Measurements from ENCODE around the gene KCNIP1. TPM values are rescaled to one million over a fixed set of nuclear protein-coding genes. Genes with fewer than 3 reads are reported as not detected.

The KCNIP1 gene
- total and polyA plus RNA-seq, 9 of the 15 experiments (the other 6 are each of a cell fraction or from before 2014, with no cell fraction given) = not detected

DNA sequence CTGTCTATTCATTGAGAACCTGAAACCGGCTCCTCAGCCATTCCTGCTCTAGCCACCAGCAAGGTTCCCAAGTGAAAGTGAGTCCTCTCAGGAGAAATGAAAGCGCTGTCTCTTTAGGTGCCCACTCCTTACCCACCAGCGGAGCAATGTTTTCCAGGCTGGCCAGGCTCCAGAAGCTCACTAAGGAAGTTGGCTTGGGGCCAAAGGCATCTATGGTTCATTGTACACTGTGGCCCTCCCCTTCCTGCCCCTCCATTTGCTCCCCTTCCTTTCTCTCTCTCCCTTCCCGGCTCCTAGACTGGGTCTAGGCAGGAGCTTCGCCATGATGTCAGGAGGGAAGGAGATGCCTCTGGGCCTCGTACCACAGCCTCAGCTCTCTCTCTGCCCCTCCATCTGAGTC is 278.6 kb downstream of the KCNIP1 start:
- no peaks in the 10 kb centered on the region for H3K9me3 ChIP-seq (replicated peaks; ENCODE audit: control insufficient read depth, insufficient read depth, low read depth, low read length)
- H3K4me2 ChIP-seq (ENCODE audit: insufficient read depth, low read length) = no peak overlapping the region
- no peaks in the 10 kb centered on the region for H3K79me2 ChIP-seq (ENCODE audit: control insufficient read depth, insufficient read depth, low read length)
- H3K4me3 ChIP-seq = no peak overlapping the region
- no peaks in the 10 kb centered on the region; the same call in 1 of the 2 replicates for H4K20me1 ChIP-seq (replicated peaks; ENCODE audit: control insufficient read depth, insufficient read depth, low read length)
- 0% methylated on average over 6 of the region's 6 CpGs for WGBS (ENCODE audit: insufficient coverage, low coverage, missing lambda C conversion rate)
- intact Hi-C loops (cut with micrococcal nuclease) = no loop called here
- H3K9me1 ChIP-seq (ENCODE audit: control insufficient read depth, insufficient read depth, low read length) = peaks cover 3% of the 10 kb centered on the region
- FAIRE-seq = no peak
- no peaks in the 10 kb centered on the region for H3K4me1 ChIP-seq (replicated peaks in 1 of 2; ENCODE audit: control insufficient read depth in 2 of 2, insufficient read depth in 2 of 2, low read length in 2 of 2)
- BruUV-seq (replicated peaks) = no TSS peak
- no peak overlapping the region for H3K27ac ChIP-seq (ENCODE audit: extremely low read depth, low read depth, low read length)
- ChIA-PET CTCF (ENCODE audit: low intra/inter-chr PET ratio) (no interaction called here), POLR2A (interaction anchor here (0.9 kb wide), 1 partner anchor 13 kb away, joined by 3 read pairs; no protein-coding TSS in a partner anchor)
- no peak for ATAC-seq
- H3K27me3 ChIP-seq (ENCODE audit: control insufficient read depth in 2 of 2, insufficient read depth in 2 of 2, low read length in 2 of 2) = no peaks in the 10 kb centered on the region
- in situ Hi-C loops (cut with MboI) = no loop called here
- no peak for DNase-seq (ENCODE audit: extremely low read depth in 1 of 4, low spot score in 3 of 4)
- no peak overlapping the region for H3K9ac ChIP-seq (ENCODE audit: insufficient read depth in 1 of 2, low read depth in 2 of 2, low read length in 2 of 2)
- TF ChIP-seq CBFB (CRISPR knock-in tag; IDR thresholded peaks at IDR 0.05) (no peak), NFIC (IDR thresholded peaks at IDR 0.05) (peak; percentile 34; the same call in 1 of the 2 replicates), ZNF583 (CRISPR knock-in tag; IDR thresholded peaks at IDR 0.05) (no peak), RAD21 (CRISPR knock-in tag; conservative IDR thresholded peaks at IDR 0.05 in 1 of 2, IDR thresholded peaks at IDR 0.05 in 1 of 2) (no peak), NBN (IDR thresholded peaks at IDR 0.05; ENCODE audit: low read depth) (no peak), JUN (IDR thresholded peaks at IDR 0.05; ENCODE audit: borderline replicate concordance, low read depth, low read length) (no peak), JUN (CRISPR knock-in tag; IDR thresholded peaks at IDR 0.05; ENCODE audit: borderline replicate concordance) (no peak)
- H3K36me3 ChIP-seq (ENCODE audit: control insufficient read depth, insufficient read depth, low read length) = no peaks in the 10 kb centered on the region
- H2AFZ ChIP-seq (ENCODE audit: low read depth, low read length) = no peak overlapping the region
